Endothelial cell (in vitro differentiated cells): ENCODE results near the gene RHO. TPM values are rescaled to one million over a fixed set of nuclear protein-coding genes. Genes with fewer than 3 reads are reported as not detected.

Experiments used
- DNase-seq: peaks from one replicate; pipeline ENCODE4 v3.0.0; 2021; ENCODE audit warnings: low spot score
- H3K27ac Mint-ChIP-seq: one replicate; pipeline ENCODE4 v1.8.0; 2021; ENCODE audit warnings: mixed read lengths, inconsistent platforms; ENCODE audit not compliant: unreplicated experiment
- H3K27me3 Mint-ChIP-seq: one replicate; pipeline ENCODE4 v1.8.0; 2021; ENCODE audit warnings: mild to moderate bottlenecking, moderate library complexity, mixed read lengths, inconsistent platforms; ENCODE audit not compliant: unreplicated experiment
- H3K36me3 Mint-ChIP-seq: one replicate; pipeline ENCODE4 v1.8.0; 2021; ENCODE audit warnings: mild to moderate bottlenecking, low read depth, mixed read lengths, inconsistent platforms; ENCODE audit not compliant: unreplicated experiment
- H3K4me1 Mint-ChIP-seq: one replicate; pipeline ENCODE4 v1.8.0; 2021; ENCODE audit warnings: mild to moderate bottlenecking, mixed read lengths, inconsistent platforms; ENCODE audit not compliant: unreplicated experiment
- H3K4me3 Mint-ChIP-seq: one replicate; pipeline ENCODE4 v1.8.0; 2021; ENCODE audit warnings: mild to moderate bottlenecking, mixed read lengths, inconsistent platforms; ENCODE audit not compliant: unreplicated experiment
- H3K9me3 Mint-ChIP-seq: one replicate; pipeline ENCODE4 v1.8.0; 2021; ENCODE audit warnings: mixed read lengths, inconsistent platforms; ENCODE audit not compliant: unreplicated experiment
- CTCF ChIP-seq: fragments of 200-600 bp; sonication (generic); IDR thresholded peaks from one replicate; pipeline ENCODE4 v1.5.0; 2021; ENCODE audit warnings: antibody characterized with exemption; ENCODE audit not compliant: unreplicated experiment
- total RNA-seq: library from RNA; stranded (reverse); fragmentation: NEBNext Ultra II Directional; extraction: Animal tissue kit (Norgen Biotek cat#: 25700); gene quantifications from one replicate; pipeline ENCODE4 v1.2.1, GENCODE V29; 2021; ENCODE audit not compliant: unreplicated experiment

RHO gene
- total RNA-seq, 1 donor from 2014 or later, result not detected

- H3K27ac Mint-ChIP-seq, result peak overlapping the region; percentile 24
- no peak overlapping the region for H3K4me3 Mint-ChIP-seq
- no peak for TF ChIP-seq CTCF
- H3K36me3 Mint-ChIP-seq, result peaks cover 43% of the 10 kb centered on the region
- no peaks in the 10 kb centered on the region for H3K9me3 Mint-ChIP-seq
- DNase-seq, result no peak
- H3K4me1 Mint-ChIP-seq, result peaks cover 17% of the 10 kb centered on the region
- H3K27me3 Mint-ChIP-seq, result peaks cover 55% of the 10 kb centered on the region
Measured at GRCh38 chr3:129561619-129562248, 33.3 kb downstream of the RHO start.

- Mint-ChIP-seq H3K27me3 (peaks cover 51% of the 10 kb centered on the region), H3K9me3 (no peaks in the 10 kb centered on the region), H3K4me3 (no peak overlapping the region), H3K36me3 (peaks cover 35% of the 10 kb centered on the region), H3K4me1 (peaks cover 15% of the 10 kb centered on the region), H3K27ac (no peak overlapping the region)
- TF ChIP-seq CTCF, result no peak
- no peak for DNase-seq
Measured at GRCh38 chr3:129562803-129563202, 34.4 kb downstream of the RHO start.

DNA sequence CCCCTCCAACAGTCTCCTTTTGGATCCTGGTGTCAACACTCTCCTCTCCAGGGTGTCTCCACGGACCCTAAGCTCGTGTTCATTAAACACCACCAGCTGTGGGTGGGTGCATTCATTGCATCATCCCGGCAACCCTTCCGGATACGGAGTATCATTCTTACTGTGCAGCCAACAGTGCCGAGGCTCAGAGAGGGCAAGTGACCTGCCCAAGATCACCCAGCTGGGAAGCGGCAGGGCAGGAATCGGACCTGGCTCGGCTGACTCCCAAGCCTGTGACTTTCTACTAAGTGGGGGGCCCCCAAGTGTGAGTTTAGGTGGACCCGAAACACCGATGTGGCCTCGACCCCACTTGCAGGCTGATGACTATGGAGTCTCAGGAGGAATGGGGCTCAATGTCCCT, 34.9 kb downstream of the RHO start:
- Mint-ChIP-seq H3K36me3 (peaks cover 34% of the 10 kb centered on the region), H3K4me3 (peak overlapping the region; percentile 31), H3K4me1 (peaks cover 10% of the 10 kb centered on the region), H3K27me3 (peaks cover 48% of the 10 kb centered on the region), H3K9me3 (no peaks in the 10 kb centered on the region), H3K27ac (peak overlapping the region; percentile 36)
- no peak for TF ChIP-seq CTCF
- no peak for DNase-seq

DNA sequence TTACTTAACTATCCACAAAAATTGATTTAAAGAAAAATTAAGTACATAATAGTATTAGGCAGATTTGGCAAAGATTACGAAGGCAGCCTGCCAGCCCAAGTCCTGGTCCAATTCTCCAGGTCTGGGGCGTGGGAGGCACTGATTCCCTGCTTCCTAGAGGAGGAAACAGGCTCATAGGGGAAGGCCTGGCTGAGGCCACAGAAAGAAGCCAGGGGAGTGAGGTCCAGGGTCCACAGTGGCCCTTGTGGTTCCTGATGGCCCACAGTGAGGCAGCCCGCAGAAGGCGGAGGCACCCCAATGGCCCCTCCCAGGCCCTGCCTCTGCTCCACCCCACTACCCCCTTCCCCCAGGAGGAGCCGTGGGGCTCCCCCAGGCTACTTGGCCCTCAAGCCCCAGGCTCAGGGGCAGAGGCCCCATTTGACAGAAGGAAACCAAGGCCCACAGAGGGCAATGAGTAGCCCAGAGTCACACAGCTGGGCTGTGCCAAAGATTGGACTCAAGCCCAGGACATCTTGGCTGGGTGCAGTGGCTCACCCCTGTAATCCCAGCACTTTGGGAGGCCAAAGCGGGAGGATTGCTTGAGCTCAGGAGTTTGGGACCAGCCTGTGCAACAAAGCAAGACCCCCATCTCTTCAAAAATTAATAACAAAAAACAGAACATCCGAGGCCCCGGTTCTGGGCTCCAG, 35.6 kb downstream of the RHO start:
- no peak for DNase-seq
- no peak overlapping the region for H3K27ac Mint-ChIP-seq
- peaks cover 48% of the 10 kb centered on the region for H3K27me3 Mint-ChIP-seq
- TF ChIP-seq CTCF, result no peak
- peak overlapping the region; percentile 31 for H3K4me3 Mint-ChIP-seq
- H3K36me3 Mint-ChIP-seq, result peaks cover 40% of the 10 kb centered on the region
- H3K9me3 Mint-ChIP-seq, result no peaks in the 10 kb centered on the region
- peaks cover 9% of the 10 kb centered on the region for H3K4me1 Mint-ChIP-seq

DNA sequence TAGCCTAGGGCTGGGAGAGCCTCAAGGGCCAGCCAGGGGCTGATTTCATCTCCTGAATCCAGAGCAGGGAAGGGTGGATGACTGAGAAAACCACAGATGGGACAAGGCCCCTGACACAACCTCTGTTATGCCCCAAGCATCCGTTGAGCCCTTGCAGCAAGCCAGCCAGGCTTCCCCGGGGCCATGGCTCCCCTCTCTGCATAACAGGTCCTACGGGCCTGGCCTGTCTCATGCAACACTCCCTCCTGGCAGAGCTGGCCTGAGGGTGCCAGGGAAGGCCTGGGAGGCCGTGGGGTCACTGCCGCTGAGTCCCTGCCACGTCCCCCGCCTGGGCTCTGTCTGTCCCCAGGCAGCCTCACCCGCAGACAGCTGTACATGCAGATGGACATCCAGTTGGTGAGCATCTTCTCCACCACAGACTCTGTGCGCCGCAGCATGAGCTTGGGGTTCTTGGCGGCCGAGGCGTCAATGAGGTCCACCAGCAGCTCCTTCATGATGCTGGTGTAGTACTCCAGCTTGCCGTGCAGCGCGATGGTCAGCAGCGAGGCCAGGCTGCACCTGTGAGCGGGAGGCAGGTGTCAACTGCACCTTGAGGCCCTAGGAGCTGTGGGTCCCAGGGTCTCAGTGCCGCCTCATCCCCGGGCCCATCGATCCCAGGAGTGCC, 36.7 kb downstream of the RHO start:
- no peaks in the 10 kb centered on the region for H3K9me3 Mint-ChIP-seq
- DNase-seq, result no peak
- peak overlapping the region; percentile 56 for H3K4me3 Mint-ChIP-seq
- peaks cover 44% of the 10 kb centered on the region for H3K27me3 Mint-ChIP-seq
- peaks cover 9% of the 10 kb centered on the region for H3K4me1 Mint-ChIP-seq
- H3K36me3 Mint-ChIP-seq, result peaks cover 52% of the 10 kb centered on the region
- TF ChIP-seq CTCF, result no peak
- H3K27ac Mint-ChIP-seq, result peak overlapping the region; percentile 42
